ENCODE measurements around the gene GPATCH8.

- TF ChIP-seq CTCF (IDR thresholded peaks at IDR 0.05) (no peak), POLR2A (IDR thresholded peaks at IDR 0.05) (no peak)
Measured at GRCh38 chr17:44379887-44380286, 123.3 kb downstream of the GPATCH8 start.

Data from Peyer's patch (tissue), 4 donors.